GM12878 (cell line): ENCODE measurements around the gene GUCA2A. TPM values are rescaled to one million over a fixed set of nuclear protein-coding genes. Genes with fewer than 3 reads are reported as not detected.

Source experiments
- ATAC-seq: fragments of 200-7000 bp; cut with Tn5 transposase; 3 replicates; pipeline ENCODE4 v1.9.1; 2020; ENCODE audit warnings: mild to moderate bottlenecking, moderate library complexity
- BruUV-seq: library from RNA; stranded (reverse); fragments of 400-500 nt; replicated peaks from 2 replicates; lab custom pipeline; 2021; lab: Mats Ljungman, UMichigan
- CTCF ChIA-PET: fragments of 300-600 bp; sonication (Branson Sonifier 250); formaldehyde crosslinking; extraction: SDS; loops from one replicate; lab custom pipeline; 2021; ENCODE audit warnings: inconsistent platforms; lab: Yijun Ruan, JAX
- POLR2A ChIA-PET: fragments of 350-600 bp; formaldehyde crosslinking; extraction: SDS; loops from one replicate; lab custom pipeline; 2021; ENCODE audit warnings: inconsistent platforms; lab: Charles Lee
- RAD21 ChIA-PET: fragments of 300-600 bp; sonication (Branson Sonifier 250); formaldehyde crosslinking; loops from one replicate; lab custom pipeline; 2023; ENCODE audit warnings: antibody characterized with exemption; ENCODE audit not compliant: unreplicated experiment; lab: Charles Lee
- SMC1A ChIA-PET: fragments of 300-600 bp; sonication (Branson Sonifier 250); formaldehyde crosslinking; loops from one replicate; lab custom pipeline; 2023; ENCODE audit not compliant: unreplicated experiment, uncharacterized antibody; lab: Charles Lee
- DNase-seq: peaks from one replicate; pipeline ENCODE4 v3.0.0-alpha.2; 2011; ENCODE audit warnings: low read depth, low spot score
- FAIRE-seq: peaks from 3 replicates; lab custom pipeline; 2011; peaks lifted over from hg19 to GRCh38; lab: Jason Lieb, UNC
- H2AFZ ChIP-seq: 2 replicates; pipeline ENCODE4 v1.6.0; 2011; ENCODE audit warnings: low read depth, low read length, control low read depth; ENCODE audit not compliant: control insufficient read depth
- H3K27ac ChIP-seq: 2 replicates; pipeline ENCODE4 v1.5.1; 2011; ENCODE audit warnings: control low read depth; ENCODE audit not compliant: control insufficient read depth, insufficient read depth
- H3K27me3 ChIP-seq, 2 experiments: replicated peaks in 1 of 2; 2 replicates each; pipeline versions ENCODE4 v1.6.0 to v1.6.1; 2011; ENCODE audit warnings: low read length in 1 of 2; ENCODE audit not compliant: control insufficient read depth in 2 of 2, insufficient read depth in 2 of 2
- H3K36me3 ChIP-seq, 2 experiments: 2 replicates each; pipeline ENCODE4 v1.5.1; 2011; ENCODE audit warnings: low read length in 1 of 2; ENCODE audit not compliant: control insufficient read depth in 2 of 2, insufficient read depth in 2 of 2
- H3K4me1 ChIP-seq: 2 replicates; pipeline ENCODE4 v1.6.1; 2011; ENCODE audit warnings: mild to moderate bottlenecking, low read length, moderate library complexity, mixed read lengths; ENCODE audit not compliant: control insufficient read depth, insufficient read depth
- H3K4me2 ChIP-seq: 2 replicates; pipeline ENCODE4 v1.6.0; 2011; ENCODE audit warnings: control low read depth; ENCODE audit not compliant: control insufficient read depth, insufficient read depth
- H3K4me3 ChIP-seq: fragments of 200-600 bp; sonication (generic); 2 replicates; pipeline ENCODE4 v1.5.1; 2016
- H3K79me2 ChIP-seq: 2 replicates; pipeline ENCODE4 v1.6.0; 2011; ENCODE audit warnings: low read length; ENCODE audit not compliant: control insufficient read depth, insufficient read depth
- H3K9ac ChIP-seq: 2 replicates; pipeline ENCODE4 v1.8.0; 2011; ENCODE audit warnings: low read length, control low read depth, mixed read lengths; ENCODE audit not compliant: control insufficient read depth, insufficient read depth
- H3K9me3 ChIP-seq: replicated peaks from 3 replicates; pipeline ENCODE4 v1.5.1; 2011; ENCODE audit warnings: mild to moderate bottlenecking, low read length; ENCODE audit not compliant: control insufficient read depth, insufficient read depth
- H4K20me1 ChIP-seq: 2 replicates; pipeline ENCODE4 v1.6.0; 2011; ENCODE audit not compliant: control insufficient read depth, insufficient read depth
- ATF7 ChIP-seq: fragments of 450-650 bp; IDR thresholded peaks from 2 replicates; pipeline ENCODE4 v1.6.1; 2016; ENCODE audit warnings: low read depth, mild to moderate bottlenecking
- BRCA1 ChIP-seq: IDR thresholded peaks from 2 replicates; pipeline ENCODE4 v1.6.1; 2011; ENCODE audit warnings: low read depth, low read length, improper control_type of control experiment
- MYC ChIP-seq: IDR thresholded peaks from 2 replicates; pipeline ENCODE4 v1.6.1; 2011; ENCODE audit warnings: mild to moderate bottlenecking, low read length, moderate library complexity, inconsistent platforms; ENCODE audit not compliant: insufficient read depth, insufficient replicate concordance, insufficient read length, severe bottlenecking
- RUNX3 ChIP-seq: IDR thresholded peaks from 2 replicates; pipeline ENCODE4 v1.6.1; 2012; ENCODE audit warnings: low read length, inconsistent platforms
- SP1 ChIP-seq: IDR thresholded peaks from one replicate; pipeline ENCODE4 v1.6.1; 2011; ENCODE audit warnings: low read depth, low read length
- TAF1 ChIP-seq: IDR thresholded peaks from 2 replicates; pipeline ENCODE4 v1.6.1; 2011; ENCODE audit warnings: mild to moderate bottlenecking, low read depth, low read length, borderline replicate concordance
- TARDBP ChIP-seq: IDR thresholded peaks from 2 replicates; pipeline ENCODE4 v1.6.1; 2016; ENCODE audit warnings: borderline replicate concordance
- WGBS: methylation state at CpG from one replicate; pipeline ENCODE4 v1.1.6; 2016; ENCODE audit warnings: low lambda C conversion rate; ENCODE audit not compliant: insufficient replicate concordance, insufficient coverage; ENCODE audit errors: missing lambda C conversion rate; 5-methylcytosine and 5-hydroxymethylcytosine counted together
- in situ Hi-C: fragments of 300-500 bp; cut with MboI; formaldehyde crosslinking; loops from 9 replicates; pipeline ENCODE4 v1.14.3; 2018; ENCODE audit warnings: mixed read lengths
- intact Hi-C: fragments of 100-400 bp; cut with micrococcal nuclease; formaldehyde crosslinking; loops from one replicate; pipeline ENCODE4 v1.14.2; 2022; ENCODE audit not compliant: unreplicated experiment
- polyA plus RNA-seq, 11 experiments: library from polyadenylated mRNA; depleted of rRNA in 4 of 11; unstranded in 6 of 11; stranded (reverse) in 5 of 11; fragments of >200 nt; fragmentation: Nextera tagmentation in 4 of 11; fragmentation: Illumina TruSeq in 1 of 11; extraction: Ambion mirVana in 4 of 11; extraction: Trizol in 1 of 11; gene quantifications; 1 replicate in 1 of 11; 2 replicates in 10 of 11; pipeline versions ENCODE4 v1.2.1 to v1.2.3, GENCODE V29; 2011 to 2016; ENCODE audit warnings: inconsistent platforms in 2 of 11, missing spikeins in 2 of 11, low read depth in 1 of 11
- total RNA-seq, 4 experiments: library from RNA; depleted of rRNA in 3 of 4; stranded (reverse); fragments of >200 nt in 3 of 4; fragmentation: Illumina TruSeq in 1 of 4; extraction: Trizol in 1 of 4; gene quantifications; 2 replicates each; pipeline versions ENCODE4 v1.2.1 to v1.2.3, GENCODE V29; 2013 to 2021
- TF ChIP-seq, protein P1 (sequence below): fragments of 150-350 bp; IDR thresholded peaks from 2 replicates; pipeline ENCODE4 v1.6.1; 2016; ENCODE audit warnings: low read depth, low read length
- TF ChIP-seq, protein P2 (sequence below): fragments of 450-650 bp; IDR thresholded peaks from 2 replicates; pipeline ENCODE4 v1.6.1; 2018; ENCODE audit warnings: borderline replicate concordance, mild to moderate bottlenecking; ENCODE audit not compliant: partially characterized antibody
- TF ChIP-seq, protein P3 (sequence below): IDR thresholded peaks from 2 replicates; pipeline ENCODE4 v1.6.1; 2011; ENCODE audit warnings: borderline replicate concordance, low read depth, mild to moderate bottlenecking, moderate library complexity, mixed read lengths, low read length; ENCODE audit not compliant: insufficient read depth; ENCODE audit errors: extremely low read length
- TF ChIP-seq, protein P4 (sequence below): fragments of 450-650 bp; IDR thresholded peaks from 2 replicates; pipeline ENCODE4 v1.6.1; 2017; ENCODE audit warnings: mild to moderate bottlenecking

Gene GUCA2A
- total and polyA plus RNA-seq, 10 of the 15 experiments (the other 5 are each of a cell fraction or from before 2014, with no cell fraction given): not detected

DNA sequence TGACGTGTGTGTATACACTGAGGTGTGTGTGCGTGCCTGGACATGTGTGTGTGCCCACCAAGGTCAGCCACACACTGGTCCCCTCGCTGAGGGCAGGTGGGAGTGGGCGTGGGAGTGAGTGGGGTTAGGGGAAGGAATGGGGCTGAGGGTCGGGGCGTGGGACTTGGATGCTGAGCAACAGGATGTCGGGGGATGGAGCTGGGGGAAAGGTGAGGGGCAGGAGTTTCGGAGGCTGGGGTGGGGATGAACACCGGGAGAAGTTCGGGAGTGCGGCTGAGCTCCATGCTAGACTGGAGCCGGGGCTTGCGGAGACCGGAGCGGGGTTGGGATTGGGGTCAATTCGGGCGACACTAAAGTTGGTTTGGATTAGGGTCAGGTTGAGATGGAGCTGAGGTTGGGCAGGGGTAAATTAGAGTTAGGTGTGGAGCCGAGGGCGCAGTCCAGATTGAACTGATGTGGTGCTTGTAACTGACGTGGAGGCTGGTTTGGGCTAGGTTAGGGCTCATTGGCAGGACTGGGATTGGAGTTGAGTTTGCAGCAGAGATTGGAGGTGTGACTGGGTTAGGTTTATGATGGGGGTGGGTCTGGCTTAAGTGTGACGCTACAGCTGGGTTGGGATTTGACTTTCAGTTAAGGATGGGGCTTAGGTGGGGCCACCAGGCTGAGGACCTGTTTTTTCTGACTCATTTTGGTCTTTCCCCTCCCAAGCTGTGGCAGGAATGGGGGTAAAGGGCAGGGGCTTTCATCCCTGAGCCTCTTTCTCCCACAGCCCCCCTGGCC lies 3.3 kb upstream of the GUCA2A start (continued):
- TF ChIP-seq, protein P1, sequence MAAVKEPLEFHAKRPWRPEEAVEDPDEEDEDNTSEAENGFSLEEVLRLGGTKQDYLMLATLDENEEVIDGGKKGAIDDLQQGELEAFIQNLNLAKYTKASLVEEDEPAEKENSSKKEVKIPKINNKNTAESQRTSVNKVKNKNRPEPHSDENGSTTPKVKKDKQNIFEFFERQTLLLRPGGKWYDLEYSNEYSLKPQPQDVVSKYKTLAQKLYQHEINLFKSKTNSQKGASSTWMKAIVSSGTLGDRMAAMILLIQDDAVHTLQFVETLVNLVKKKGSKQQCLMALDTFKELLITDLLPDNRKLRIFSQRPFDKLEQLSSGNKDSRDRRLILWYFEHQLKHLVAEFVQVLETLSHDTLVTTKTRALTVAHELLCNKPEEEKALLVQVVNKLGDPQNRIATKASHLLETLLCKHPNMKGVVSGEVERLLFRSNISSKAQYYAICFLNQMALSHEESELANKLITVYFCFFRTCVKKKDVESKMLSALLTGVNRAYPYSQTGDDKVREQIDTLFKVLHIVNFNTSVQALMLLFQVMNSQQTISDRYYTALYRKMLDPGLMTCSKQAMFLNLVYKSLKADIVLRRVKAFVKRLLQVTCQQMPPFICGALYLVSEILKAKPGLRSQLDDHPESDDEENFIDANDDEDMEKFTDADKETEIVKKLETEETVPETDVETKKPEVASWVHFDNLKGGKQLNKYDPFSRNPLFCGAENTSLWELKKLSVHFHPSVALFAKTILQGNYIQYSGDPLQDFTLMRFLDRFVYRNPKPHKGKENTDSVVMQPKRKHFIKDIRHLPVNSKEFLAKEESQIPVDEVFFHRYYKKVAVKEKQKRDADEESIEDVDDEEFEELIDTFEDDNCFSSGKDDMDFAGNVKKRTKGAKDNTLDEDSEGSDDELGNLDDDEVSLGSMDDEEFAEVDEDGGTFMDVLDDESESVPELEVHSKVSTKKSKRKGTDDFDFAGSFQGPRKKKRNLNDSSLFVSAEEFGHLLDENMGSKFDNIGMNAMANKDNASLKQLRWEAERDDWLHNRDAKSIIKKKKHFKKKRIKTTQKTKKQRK: no peak
- TF ChIP-seq BRCA1: no peak

DNA sequence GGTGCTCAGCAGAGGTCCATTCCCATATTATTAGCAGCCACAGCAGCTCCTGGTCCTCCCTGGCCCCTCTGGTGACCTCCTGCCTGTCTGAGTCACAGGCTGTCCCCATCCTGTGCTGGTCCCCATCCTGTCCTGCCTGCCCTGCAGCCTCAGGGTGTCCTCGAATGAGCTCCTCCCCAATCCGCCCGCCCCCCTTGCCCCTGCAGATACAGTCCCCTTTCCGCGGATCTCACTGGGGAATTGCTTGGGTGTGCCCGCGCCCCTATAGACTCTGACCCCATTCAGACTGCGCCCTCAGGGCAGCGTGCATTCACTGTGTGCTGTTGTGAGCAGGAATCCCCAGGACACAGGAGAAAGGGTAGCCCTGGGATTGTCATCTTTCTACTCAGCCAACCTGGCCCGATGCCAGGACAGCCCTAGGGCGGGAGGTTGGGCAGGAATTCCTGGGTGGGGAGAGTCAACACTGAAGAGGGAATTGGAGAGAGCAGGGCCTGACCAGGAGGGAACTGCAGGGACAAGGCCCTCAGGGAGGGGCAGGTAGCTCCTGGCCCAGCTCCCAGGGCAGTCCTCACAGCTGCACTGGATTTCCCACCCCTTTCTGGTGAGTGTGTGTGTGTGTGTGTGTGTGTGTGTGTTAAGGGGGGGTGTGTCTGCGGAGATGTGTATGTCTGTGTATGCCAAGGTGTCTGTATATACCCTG lies 1.1 kb upstream of the GUCA2A start:
- POLR2A ChIA-PET: no interaction called here
- Histone ChIP-seq H4K20me1 (no peaks in the 10 kb centered on the region), H3K27ac (no peak overlapping the region), H3K27me3 (no peaks in the 10 kb centered on the region), H3K4me1 (no peaks in the 10 kb centered on the region), H3K4me3 (no peak overlapping the region), H3K36me3 (no peaks in the 10 kb centered on the region), H3K9me3 (peaks cover 4% of the 10 kb centered on the region; the same call in 1 of the 3 replicates), H3K4me2 (no peak overlapping the region), H3K9ac (no peak overlapping the region), H3K79me2 (no peaks in the 10 kb centered on the region), H2AFZ (no peak overlapping the region)
- in situ Hi-C loops: no loop called here
- CTCF ChIA-PET: interaction anchor here (6.7 kb wide), 1 partner anchor 8 kb away, joined by 39 read pairs; no protein-coding TSS in a partner anchor
- SMC1A ChIA-PET: no interaction called here
- intact Hi-C loops: no loop called here
- ATAC-seq: no peak
- FAIRE-seq: no peak
- WGBS: 52% methylated on average over 12 of the region's 12 CpGs
- BruUV-seq: no TSS peak
- no peak for DNase-seq
- RAD21 ChIA-PET: no interaction called here
- TF ChIP-seq ATF7 (no peak), RUNX3 (no peak), TAF1 (no peak), MYC (no peak), TARDBP (no peak), SP1 (no peak)
- TF ChIP-seq, protein P2, sequence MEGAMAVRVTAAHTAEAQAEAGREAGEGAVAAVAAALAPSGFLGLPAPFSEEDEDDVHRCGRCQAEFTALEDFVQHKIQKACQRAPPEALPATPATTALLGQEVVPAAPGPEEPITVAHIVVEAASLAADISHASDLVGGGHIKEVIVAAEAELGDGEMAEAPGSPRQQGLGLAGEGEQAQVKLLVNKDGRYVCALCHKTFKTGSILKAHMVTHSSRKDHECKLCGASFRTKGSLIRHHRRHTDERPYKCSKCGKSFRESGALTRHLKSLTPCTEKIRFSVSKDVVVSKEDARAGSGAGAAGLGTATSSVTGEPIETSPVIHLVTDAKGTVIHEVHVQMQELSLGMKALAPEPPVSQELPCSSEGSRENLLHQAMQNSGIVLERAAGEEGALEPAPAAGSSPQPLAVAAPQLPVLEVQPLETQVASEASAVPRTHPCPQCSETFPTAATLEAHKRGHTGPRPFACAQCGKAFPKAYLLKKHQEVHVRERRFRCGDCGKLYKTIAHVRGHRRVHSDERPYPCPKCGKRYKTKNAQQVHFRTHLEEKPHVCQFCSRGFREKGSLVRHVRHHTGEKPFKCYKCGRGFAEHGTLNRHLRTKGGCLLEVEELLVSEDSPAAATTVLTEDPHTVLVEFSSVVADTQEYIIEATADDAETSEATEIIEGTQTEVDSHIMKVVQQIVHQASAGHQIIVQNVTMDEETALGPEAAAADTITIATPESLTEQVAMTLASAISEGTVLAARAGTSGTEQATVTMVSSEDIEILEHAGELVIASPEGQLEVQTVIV: no peak
- TF ChIP-seq, protein P3, sequence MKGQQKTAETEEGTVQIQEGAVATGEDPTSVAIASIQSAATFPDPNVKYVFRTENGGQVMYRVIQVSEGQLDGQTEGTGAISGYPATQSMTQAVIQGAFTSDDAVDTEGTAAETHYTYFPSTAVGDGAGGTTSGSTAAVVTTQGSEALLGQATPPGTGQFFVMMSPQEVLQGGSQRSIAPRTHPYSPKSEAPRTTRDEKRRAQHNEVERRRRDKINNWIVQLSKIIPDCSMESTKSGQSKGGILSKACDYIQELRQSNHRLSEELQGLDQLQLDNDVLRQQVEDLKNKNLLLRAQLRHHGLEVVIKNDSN: no peak
- TF ChIP-seq, protein P4, sequence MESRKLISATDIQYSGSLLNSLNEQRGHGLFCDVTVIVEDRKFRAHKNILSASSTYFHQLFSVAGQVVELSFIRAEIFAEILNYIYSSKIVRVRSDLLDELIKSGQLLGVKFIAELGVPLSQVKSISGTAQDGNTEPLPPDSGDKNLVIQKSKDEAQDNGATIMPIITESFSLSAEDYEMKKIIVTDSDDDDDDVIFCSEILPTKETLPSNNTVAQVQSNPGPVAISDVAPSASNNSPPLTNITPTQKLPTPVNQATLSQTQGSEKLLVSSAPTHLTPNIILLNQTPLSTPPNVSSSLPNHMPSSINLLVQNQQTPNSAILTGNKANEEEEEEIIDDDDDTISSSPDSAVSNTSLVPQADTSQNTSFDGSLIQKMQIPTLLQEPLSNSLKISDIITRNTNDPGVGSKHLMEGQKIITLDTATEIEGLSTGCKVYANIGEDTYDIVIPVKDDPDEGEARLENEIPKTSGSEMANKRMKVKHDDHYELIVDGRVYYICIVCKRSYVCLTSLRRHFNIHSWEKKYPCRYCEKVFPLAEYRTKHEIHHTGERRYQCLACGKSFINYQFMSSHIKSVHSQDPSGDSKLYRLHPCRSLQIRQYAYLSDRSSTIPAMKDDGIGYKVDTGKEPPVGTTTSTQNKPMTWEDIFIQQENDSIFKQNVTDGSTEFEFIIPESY: no peak
